ENCODE data around the gene PRIMPOL.
"Not testable (repeated sequence)": the region's sequence is repeated elsewhere in the genome, so short reads cannot be mapped to it uniquely, and the experiment has no call there.

The PRIMPOL gene

GRCh38 chr4:184641451-184641850 lies 8.1 kb upstream of the PRIMPOL start:
- Histone ChIP-seq H3K27me3 (ENCODE audit: insufficient read depth, low read length) (no peaks in the 10 kb centered on the region), H3K4me1 (ENCODE audit: insufficient read depth, low read length) (peaks cover 28% of the 10 kb centered on the region), H3K27ac (ENCODE audit: low read length) (no peak overlapping the region), H3K9me3 (ENCODE audit: insufficient read depth, low read depth, low read length) (no peaks in the 10 kb centered on the region), H3K4me3 (ENCODE audit: low read length) (no peak overlapping the region), H3K9ac (ENCODE audit: low read depth, low read length) (no peak overlapping the region), H3K36me3 (ENCODE audit: insufficient read depth, low read depth, low read length) (peaks cover 25% of the 10 kb centered on the region)

- Histone ChIP-seq H3K36me3 (ENCODE audit: insufficient read depth, low read depth, low read length) (peaks cover 7% of the 10 kb centered on the region; the same call in 1 of the 2 replicates), H3K9ac (ENCODE audit: low read depth, low read length) (no peak overlapping the region), H3K27ac (ENCODE audit: low read length) (no peak overlapping the region), H3K27me3 (ENCODE audit: insufficient read depth, low read length) (no peaks in the 10 kb centered on the region), H3K4me1 (ENCODE audit: insufficient read depth, low read length) (peaks cover 42% of the 10 kb centered on the region), H3K4me3 (ENCODE audit: low read length) (no peak overlapping the region), H3K9me3 (ENCODE audit: insufficient read depth, low read depth, low read length) (no peaks in the 10 kb centered on the region)
Measured at GRCh38 chr4:184643731-184644130, 5.8 kb upstream of the PRIMPOL start.

GRCh38 chr4:184644553-184645307 lies 4.8 kb upstream of the PRIMPOL start:
- peak overlapping the region; percentile 3 for H3K27ac ChIP-seq (ENCODE audit: low read length)
- peak overlapping the region; percentile 43; the same call in 1 of the 2 replicates for H3K9ac ChIP-seq (ENCODE audit: low read depth, low read length)
- H3K9me3 ChIP-seq (ENCODE audit: insufficient read depth, low read depth, low read length): no peaks in the 10 kb centered on the region
- H3K27me3 ChIP-seq (ENCODE audit: insufficient read depth, low read length): no peaks in the 10 kb centered on the region
- peaks cover 42% of the 10 kb centered on the region for H3K4me1 ChIP-seq (ENCODE audit: insufficient read depth, low read length)
- H3K36me3 ChIP-seq (ENCODE audit: insufficient read depth, low read depth, low read length): peaks cover 6% of the 10 kb centered on the region; the same call in 1 of the 2 replicates
- H3K4me3 ChIP-seq (ENCODE audit: low read length): peak overlapping the region; percentile 37

- Histone ChIP-seq H3K27me3 (ENCODE audit: insufficient read depth, low read length) (no peaks in the 10 kb centered on the region), H3K4me1 (ENCODE audit: insufficient read depth, low read length) (peaks cover 48% of the 10 kb centered on the region), H3K27ac (ENCODE audit: low read length) (no peak overlapping the region), H3K9me3 (ENCODE audit: insufficient read depth, low read depth, low read length) (no peaks in the 10 kb centered on the region), H3K4me3 (ENCODE audit: low read length) (no peak overlapping the region), H3K9ac (ENCODE audit: low read depth, low read length) (no peak overlapping the region), H3K36me3 (ENCODE audit: insufficient read depth, low read depth, low read length) (no peaks in the 10 kb centered on the region; the same call in 1 of the 2 replicates)
Measured at GRCh38 chr4:184645904-184646610, 3.5 kb upstream of the PRIMPOL start.

- Histone ChIP-seq H3K9ac (ENCODE audit: low read depth, low read length) (peak overlapping the region; percentile 92; the same call in 1 of the 2 replicates), H3K27ac (ENCODE audit: low read length) (no peak overlapping the region), H3K4me1 (ENCODE audit: insufficient read depth, low read length) (peaks cover 55% of the 10 kb centered on the region), H3K36me3 (ENCODE audit: insufficient read depth, low read depth, low read length) (no peaks in the 10 kb centered on the region; the same call in 1 of the 2 replicates), H3K4me3 (ENCODE audit: low read length) (peak overlapping the region; percentile 97), H3K27me3 (ENCODE audit: insufficient read depth, low read length) (no peaks in the 10 kb centered on the region), H3K9me3 (ENCODE audit: insufficient read depth, low read depth, low read length) (no peaks in the 10 kb centered on the region)
Measured at GRCh38 chr4:184647266-184648053, 2.1 kb upstream of the PRIMPOL start.

- H3K4me3 ChIP-seq (ENCODE audit: low read length): peak overlapping the region; percentile 97
- H3K9ac ChIP-seq (ENCODE audit: low read depth, low read length): peak overlapping the region; percentile 92; the same call in 1 of the 2 replicates
- H3K36me3 ChIP-seq (ENCODE audit: insufficient read depth, low read depth, low read length): no peaks in the 10 kb centered on the region; the same call in 1 of the 2 replicates
- no peaks in the 10 kb centered on the region for H3K27me3 ChIP-seq (ENCODE audit: insufficient read depth, low read length)
- peaks cover 53% of the 10 kb centered on the region for H3K4me1 ChIP-seq (ENCODE audit: insufficient read depth, low read length)
- H3K27ac ChIP-seq (ENCODE audit: low read length): no peak overlapping the region
- H3K9me3 ChIP-seq (ENCODE audit: insufficient read depth, low read depth, low read length): no peaks in the 10 kb centered on the region
Measured at GRCh38 chr4:184648054-184648312, 1.6 kb upstream of the PRIMPOL start.

GRCh38 chr4:184648313-184649025 lies 1.1 kb upstream of the PRIMPOL start:
- Histone ChIP-seq H3K36me3 (ENCODE audit: insufficient read depth, low read depth, low read length) (no peaks in the 10 kb centered on the region; the same call in 1 of the 2 replicates), H3K4me1 (ENCODE audit: insufficient read depth, low read length) (peaks cover 57% of the 10 kb centered on the region), H3K27ac (ENCODE audit: low read length) (peak overlapping the region; percentile 45), H3K4me3 (ENCODE audit: low read length) (peak overlapping the region; percentile 97), H3K9me3 (ENCODE audit: insufficient read depth, low read depth, low read length) (no peaks in the 10 kb centered on the region), H3K9ac (ENCODE audit: low read depth, low read length) (peak overlapping the region; percentile 92; the same call in 1 of the 2 replicates), H3K27me3 (ENCODE audit: insufficient read depth, low read length) (no peaks in the 10 kb centered on the region)

GRCh38 chr4:184649971-184650855 lies 675 bp downstream of the PRIMPOL start:
- H3K4me3 ChIP-seq (ENCODE audit: low read length): peak overlapping the region; percentile 89
- no peaks in the 10 kb centered on the region for H3K27me3 ChIP-seq (ENCODE audit: insufficient read depth, low read length)
- peaks cover 47% of the 10 kb centered on the region for H3K4me1 ChIP-seq (ENCODE audit: insufficient read depth, low read length)
- no peaks in the 10 kb centered on the region for H3K9me3 ChIP-seq (ENCODE audit: insufficient read depth, low read depth, low read length)
- H3K36me3 ChIP-seq (ENCODE audit: insufficient read depth, low read depth, low read length): no peaks in the 10 kb centered on the region; the same call in 1 of the 2 replicates
- H3K27ac ChIP-seq (ENCODE audit: low read length): peak overlapping the region; percentile 98
- peak overlapping the region; percentile 99 for H3K9ac ChIP-seq (ENCODE audit: low read depth, low read length)

GRCh38 chr4:184651899-184652298 lies 2.4 kb downstream of the PRIMPOL start:
- H3K4me1 ChIP-seq (ENCODE audit: insufficient read depth, low read length): peaks cover 38% of the 10 kb centered on the region
- H3K27ac ChIP-seq (ENCODE audit: low read length): no peak overlapping the region
- H3K27me3 ChIP-seq (ENCODE audit: insufficient read depth, low read length): no peaks in the 10 kb centered on the region
- no peak overlapping the region for H3K4me3 ChIP-seq (ENCODE audit: low read length)
- no peaks in the 10 kb centered on the region for H3K36me3 ChIP-seq (ENCODE audit: insufficient read depth, low read depth, low read length)
- H3K9ac ChIP-seq (ENCODE audit: low read depth, low read length): no peak overlapping the region
- no peaks in the 10 kb centered on the region for H3K9me3 ChIP-seq (ENCODE audit: insufficient read depth, low read depth, low read length)

GRCh38 chr4:184652681-184653080 lies 3.1 kb downstream of the PRIMPOL start:
- not testable (repeated sequence) for H3K36me3 ChIP-seq (ENCODE audit: insufficient read depth, low read depth, low read length); H3K9ac ChIP-seq (ENCODE audit: low read depth, low read length); H3K27ac ChIP-seq (ENCODE audit: low read length)

More at GRCh38 chr4:184652681-184653080, 3.1 kb downstream of the PRIMPOL start:
- not testable (repeated sequence) for H3K9me3 ChIP-seq (ENCODE audit: insufficient read depth, low read depth, low read length); H3K27me3 ChIP-seq (ENCODE audit: insufficient read depth, low read length); H3K4me3 ChIP-seq (ENCODE audit: low read length)
- peaks cover 30% of the 10 kb centered on the region for H3K4me1 ChIP-seq (ENCODE audit: insufficient read depth, low read length)

All from iPS-20b (cell line).